IPS-NIHi11 (cell line): ENCODE data around the gene ATP5F1A.
A peak's percentile ranks its signal among the peaks of the same experiment; 100 is the strongest.
"Not testable (repeated sequence)": the region's sequence is repeated elsewhere in the genome, so short reads cannot be mapped to it uniquely, and the experiment has no call there.

Experiments used
- DNase-seq: peaks from one replicate; pipeline ENCODE4 v3.0.0; 2012; ENCODE audit warnings: mixed read lengths, low spot score

The ATP5F1A gene

GRCh38 chr18:46047369-46047768 lies 50.7 kb downstream of the ATP5F1A start:
- not testable (repeated sequence) for DNase-seq

GRCh38 chr18:46046688-46047087 lies 51.4 kb downstream of the ATP5F1A start:
- DNase-seq = no peak

DNA sequence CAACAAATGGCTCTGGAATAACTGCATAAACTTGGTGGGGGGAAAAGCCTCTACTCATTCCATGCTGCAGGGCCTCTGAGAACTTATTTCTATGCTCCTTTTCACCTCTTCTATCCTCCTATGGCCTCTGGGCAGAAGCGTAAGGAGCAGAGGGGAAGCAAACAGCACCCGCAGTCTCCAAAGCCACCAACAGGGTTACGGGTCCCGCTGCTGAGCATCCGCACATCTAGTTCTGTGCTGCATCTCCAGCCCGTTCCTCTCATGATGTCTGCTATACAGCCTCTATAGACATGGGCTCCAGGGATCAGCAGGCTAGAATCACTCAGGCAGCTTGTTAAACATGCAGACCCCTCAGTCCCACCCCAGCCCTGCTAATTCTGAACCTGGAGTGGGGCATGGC lies 52.0 kb downstream of the ATP5F1A start:
- DNase-seq = peak; percentile 61

DNA sequence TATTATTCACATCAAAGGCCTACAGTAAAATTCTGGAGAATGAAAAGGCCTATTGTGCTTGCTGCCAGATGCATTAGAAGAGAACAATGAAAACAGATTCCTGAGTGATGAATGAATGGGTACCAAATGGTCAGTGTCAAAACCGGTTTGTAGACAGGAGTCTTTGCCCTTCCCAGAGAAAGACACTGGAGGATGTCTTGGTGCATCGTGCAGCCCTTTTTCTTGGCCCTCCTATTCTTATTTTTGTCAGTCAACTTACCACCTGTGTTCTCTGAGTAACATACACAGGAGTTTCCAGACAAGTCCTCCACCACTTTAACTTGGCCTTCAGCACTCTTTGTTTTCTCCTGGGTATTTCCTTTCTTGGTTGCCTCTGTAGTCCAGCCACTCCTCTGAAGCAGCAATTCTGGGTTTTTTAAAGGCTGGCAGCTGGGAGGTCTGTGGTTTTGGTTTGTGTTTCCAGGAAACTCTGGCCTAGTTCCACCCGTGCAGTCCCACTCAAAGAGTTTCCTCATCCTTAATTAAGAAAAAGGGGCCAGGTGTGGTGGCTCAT lies 55.4 kb downstream of the ATP5F1A start:
- DNase-seq = peak; percentile 54

DNA sequence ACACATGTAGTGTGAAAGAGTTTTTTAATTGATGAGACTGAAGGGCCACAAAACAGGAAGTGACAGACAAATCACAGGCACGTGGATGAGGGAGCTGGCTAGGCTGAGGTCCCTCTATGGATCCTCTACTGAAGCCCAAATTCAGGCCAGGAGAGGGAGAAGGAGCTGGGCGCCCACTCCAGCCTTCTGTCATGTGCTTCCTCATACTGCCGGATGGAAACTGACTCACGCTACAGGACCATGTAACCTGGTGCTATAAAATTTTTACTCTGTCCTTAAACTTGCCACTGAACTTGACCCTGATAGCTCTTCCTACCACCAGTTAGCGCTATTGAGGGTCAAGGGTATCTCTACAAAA lies 57.4 kb downstream of the ATP5F1A start:
- no peak for DNase-seq

DNA sequence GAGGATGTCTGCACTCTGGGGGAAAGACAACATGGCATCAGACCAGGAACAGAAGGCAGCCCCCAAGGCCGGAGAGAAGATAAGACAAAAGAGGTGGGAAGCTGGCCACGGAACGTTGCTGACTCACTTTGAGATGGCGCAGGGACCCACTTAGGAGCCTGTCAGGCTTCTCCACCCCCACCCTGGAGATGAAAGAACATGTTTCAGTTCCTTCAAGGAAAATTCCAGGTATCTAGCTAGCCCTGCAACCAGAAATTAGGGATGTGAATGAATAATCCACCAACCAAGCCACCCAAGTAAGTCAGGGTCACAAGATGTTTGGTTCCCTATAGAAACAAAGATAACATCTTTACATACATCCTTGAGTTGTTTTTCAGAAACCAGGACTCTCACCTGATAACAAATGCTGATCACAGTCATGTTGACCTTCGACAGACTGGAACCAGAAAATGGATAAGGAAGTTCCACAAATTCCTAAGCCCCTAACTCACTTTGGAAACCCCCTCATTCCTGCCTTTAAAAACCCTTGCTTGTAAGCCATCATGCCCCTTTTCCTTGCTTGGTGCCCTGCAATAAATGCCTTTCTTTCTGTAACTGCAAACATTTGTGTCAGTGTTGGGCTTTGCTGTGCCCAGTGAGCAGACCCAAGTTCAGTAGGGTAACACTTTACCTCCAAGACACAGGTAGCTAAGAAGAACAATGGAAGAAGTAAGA lies 57.9 kb downstream of the ATP5F1A start:
- no peak for DNase-seq

DNA sequence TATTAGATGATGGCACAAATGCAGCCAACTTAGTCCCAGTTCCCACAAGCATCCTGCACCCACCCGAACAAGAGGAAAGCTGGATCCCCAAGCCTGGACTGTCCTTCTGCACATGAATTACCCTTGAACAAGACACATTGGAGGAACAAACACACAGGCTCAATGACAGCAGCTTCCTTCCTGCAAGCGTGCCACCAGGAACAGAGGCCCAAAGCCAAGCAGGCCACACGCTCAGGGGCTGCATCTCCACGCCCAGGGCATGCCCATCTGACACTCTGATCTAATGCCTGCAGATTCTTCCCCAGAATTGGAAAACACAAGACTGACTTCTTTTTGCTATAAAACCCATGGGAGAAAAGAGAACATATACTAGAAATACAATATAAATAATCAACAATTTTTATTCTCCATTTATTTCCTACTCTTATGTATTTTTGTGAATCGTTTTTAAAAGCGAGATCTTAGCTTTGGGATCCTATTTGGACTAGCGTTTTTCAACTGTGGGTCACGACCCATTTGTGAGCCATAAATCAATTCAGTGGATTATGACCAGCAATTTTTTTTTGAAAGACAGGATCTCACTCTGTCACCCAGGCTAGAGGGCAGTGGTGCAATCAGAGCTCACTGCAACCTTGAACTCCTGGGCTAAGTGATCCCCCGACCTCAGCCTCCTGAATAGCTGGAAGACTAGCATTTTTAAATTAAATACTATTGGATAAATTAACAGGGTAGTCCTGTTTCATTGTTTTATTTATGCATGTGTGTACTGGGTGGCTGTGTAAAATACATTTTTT lies 60.4 kb downstream of the ATP5F1A start:
- DNase-seq = no peak

DNA sequence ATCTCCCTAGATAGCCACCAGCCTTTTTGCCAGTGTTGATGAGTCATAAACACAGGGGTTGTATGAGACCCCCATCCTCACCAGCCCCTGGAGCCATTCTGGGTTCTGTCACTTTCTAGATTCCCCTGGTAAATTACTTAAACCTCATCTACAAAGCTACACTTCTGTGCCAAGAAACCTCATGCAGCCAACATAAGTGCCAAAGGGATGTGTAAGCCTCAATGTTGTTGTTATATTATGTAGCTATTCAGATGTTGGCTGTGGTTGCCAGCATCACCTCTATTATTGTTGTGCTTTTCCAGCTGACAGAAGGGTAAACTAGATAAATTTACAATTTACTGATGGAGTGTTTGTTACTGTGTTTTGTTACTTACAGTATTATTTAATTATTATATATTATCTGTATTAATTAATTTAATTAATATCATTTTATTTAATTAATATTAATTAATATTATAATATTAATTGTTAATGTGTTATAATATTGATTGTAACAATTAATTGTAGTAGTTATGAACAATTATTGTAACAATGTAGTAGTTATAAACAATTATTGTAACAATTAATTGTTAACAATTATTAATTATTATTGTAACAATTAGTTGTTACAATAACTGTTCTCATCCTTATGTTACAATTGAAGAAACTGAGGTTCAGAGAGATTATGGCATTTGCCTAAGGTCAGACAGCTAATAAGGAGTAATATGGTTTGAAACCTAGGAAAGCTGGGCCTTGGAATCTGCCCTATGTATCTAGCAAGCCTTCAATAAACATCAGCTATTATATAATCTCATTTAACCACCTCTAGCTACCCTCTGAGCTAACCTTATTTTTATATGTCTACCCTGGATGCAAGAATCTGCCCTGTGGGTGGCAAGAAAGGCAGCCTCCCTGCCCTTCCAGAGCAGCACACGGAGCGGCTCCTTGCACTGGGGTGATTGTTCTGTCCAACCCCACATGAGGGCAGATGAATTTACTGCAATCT lies 62.1 kb downstream of the ATP5F1A start:
- no peak for DNase-seq

DNA sequence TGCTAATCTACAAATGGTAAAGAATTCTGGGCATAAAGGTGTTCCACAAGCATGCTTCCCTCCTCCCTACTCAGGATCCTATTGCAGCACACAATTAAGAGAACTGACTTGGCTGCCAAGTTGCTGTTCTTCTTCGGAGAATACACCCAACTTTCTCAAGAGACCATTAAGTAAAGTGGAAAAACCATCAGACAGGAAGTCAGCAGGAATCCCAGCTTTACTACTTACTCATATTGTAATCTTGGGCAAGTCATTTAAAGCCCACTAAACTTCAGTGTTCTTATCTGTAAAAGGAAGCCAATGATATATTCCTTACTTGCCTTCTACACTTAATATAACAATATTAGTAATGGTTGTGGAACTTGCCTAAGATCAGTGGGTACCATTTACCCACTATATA lies 63.9 kb downstream of the ATP5F1A start:
- no peak for DNase-seq

DNA sequence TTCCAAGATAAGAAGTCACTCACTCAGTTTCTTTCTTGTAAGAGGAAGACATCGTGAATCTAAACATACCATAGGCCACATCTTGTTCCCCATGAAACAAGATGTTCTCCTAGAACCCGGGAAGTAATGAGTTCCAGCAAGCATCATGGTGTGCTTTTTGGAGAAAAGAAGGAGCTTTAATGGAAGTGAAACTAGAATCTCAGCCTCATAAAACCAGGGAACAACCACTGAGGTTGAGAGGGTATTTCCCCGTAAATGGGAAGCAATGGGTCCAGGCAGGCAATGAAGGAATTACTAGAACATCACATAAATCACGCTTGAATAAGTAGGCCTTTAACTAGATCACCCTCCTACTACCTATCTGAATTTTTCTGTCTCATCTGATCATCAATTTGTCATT lies 66.4 kb downstream of the ATP5F1A start:
- no peak for DNase-seq
